GM18520 (cell line): ENCODE results near the gene NEDD4.
"Not testable (repeated sequence)": the region's sequence is repeated elsewhere in the genome, so short reads cannot be mapped to it uniquely, and the experiment has no call there.

ENCODE experiments used
- ATAC-seq: cut with Tn5 transposase; IDR thresholded peaks from one replicate; pipeline ENCODE4 v1.9.1; 2021; ENCODE audit not compliant: unreplicated experiment

The NEDD4 gene

DNA sequence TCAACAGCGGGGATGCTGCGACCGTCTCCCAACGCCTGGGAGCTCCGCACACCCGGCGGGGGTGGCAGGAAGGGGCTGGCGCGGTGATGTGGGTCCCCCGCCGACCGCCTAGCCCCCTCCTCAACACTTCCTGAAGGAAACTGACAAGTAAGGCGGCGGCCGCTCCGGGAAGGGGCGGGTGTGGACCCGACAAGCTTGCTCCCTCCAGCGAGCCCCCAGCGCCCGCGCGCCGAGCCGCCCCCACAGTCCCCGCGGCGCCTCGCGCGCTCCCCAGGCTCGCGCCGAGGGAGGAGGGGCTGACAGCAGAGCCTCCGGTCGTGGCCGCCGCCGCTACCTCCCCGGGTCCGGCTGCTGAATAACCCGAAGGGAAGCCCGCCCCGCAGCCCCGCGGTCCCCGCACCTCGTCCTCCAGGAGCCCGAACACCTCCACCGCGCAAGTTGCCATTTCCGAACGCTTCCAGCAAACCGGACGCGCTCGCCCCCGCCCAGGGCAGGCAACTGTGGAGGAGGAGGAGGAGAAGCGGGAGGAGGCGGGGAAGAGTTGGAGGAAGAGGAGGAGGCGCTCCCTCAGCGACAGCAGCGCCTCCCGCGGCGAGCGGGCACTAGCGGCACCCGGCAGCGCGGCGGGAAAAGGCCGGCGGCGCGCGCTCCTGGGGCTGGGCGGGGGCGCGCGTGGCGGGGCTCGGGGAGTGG lies at the start of gene NEDD4:
TSS of gene NEDD4 (minus strand) at position 502 of the 693 bp plus-strand sequence. CDS start at position 445, 57 bp downstream.
- peak; percentile 79 for ATAC-seq

DNA sequence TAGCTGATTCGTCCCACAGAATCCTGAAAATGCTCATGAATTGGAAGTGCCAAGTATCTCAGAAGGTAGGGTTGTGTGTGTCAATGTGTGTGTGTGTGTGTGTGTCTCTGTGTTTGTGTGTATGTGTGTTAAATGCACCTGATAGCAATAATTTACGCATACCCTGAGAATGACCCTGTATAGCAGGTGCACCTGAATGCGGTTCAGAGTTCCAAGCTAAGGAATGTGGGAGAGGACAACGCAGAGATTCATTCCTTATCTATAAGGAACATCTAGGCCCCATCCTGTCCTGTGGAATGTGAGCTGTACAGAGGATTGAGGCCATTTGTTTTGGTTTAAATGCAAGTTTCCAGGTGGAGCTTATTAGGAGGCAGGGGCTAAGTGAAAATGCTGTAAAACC lies 49.1 kb upstream of the NEDD4 start:
- ATAC-seq = no peak

DNA sequence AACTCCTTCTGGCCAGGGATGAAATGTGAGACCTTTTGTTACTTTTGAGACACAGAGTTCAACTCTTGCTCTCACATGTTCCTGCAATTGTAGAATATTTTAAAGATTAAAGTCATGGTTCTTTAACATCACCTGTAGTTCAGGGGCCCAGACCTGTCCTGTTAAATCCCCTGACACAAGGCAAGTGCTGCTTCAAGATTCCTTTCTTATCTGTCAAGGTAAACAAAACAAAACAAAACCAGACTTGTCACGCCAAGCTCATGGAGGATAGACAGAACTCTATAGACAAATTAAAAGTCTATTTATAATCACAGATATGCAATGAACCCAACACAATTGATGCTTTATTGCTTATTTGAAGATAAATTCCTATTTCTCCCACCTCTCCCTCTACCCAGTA lies 48.6 kb upstream of the NEDD4 start:
- no peak for ATAC-seq

DNA sequence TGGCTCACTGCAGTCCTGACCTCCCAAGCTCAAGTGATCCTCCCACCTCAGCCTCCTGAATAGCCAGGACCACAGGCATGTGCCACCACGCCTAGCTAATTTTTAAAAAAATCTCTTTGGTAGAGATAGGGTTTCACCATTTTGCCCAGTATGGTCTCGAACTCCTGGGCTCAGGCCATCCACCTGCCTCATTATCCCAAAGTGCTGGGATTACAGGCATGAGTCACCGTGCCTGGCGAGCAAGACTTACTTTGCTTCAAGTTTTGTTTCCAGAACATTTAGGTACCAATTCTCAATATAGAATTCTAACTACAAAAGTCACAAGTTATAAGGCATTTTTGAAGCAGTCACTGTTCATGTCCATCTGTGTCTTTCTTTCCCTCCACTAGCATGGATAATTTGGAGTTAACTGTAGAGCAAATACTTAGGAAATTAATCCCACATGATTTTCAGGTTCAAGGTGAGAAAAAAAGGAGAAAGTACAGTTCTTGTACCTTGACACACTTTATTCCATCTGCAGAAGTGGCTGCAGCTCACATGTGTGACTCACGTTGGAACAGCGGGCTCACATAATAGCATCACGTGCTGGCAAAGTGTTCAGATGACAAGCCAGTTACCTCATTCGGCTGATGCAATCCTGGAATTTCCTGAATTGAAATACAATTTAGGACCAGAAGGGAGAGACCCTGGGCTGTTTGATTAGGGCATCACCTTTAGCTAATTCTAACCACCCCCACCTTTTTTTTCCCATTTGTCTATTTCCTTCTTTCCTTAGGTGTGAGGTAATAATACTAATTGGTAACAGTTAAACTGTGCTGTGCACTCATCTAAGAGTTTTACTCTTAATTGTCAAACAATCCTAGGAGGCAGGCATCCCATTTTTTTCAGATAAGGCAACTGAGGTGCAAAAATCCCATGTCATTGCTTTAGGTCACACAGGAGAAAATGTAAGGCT lies 46.9 kb upstream of the NEDD4 start:
- ATAC-seq = no peak

DNA sequence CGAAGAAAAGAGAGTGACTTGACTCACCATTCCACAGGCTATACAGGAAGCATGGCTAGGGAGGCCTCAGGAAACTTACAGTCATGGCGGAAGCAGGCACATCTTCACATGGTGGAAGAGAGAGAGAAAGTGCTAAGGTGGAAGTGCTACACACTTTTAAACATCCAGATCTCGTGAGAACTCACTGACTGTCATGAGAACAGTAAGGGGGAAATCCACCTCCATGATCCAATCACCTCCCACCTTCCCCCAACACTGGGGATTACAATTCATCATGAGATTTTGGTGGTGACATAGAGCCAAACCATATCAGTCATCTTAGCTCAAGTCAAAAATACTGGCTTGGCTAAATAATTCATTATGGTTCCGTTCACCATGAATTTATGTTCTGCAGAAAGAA lies 45.3 kb upstream of the NEDD4 start:
- no peak for ATAC-seq

DNA sequence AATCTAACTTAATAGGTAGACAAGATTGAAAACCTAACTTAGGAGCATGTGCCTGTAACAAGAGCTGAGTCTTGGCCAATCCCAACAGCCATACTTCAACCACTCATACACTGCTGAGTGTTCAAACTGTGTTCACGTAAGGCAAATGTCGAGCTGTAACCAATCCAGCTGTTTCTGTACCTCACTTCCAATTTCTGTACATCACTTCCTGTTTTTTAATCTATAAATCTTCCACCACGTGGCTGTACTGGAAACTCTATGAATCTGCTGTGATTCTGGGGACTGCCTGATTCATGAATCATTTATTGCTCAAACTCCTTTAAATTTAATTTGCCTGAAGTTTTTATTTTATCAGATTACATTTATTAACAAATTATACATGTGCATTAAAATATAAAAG lies 44.6 kb upstream of the NEDD4 start:
- ATAC-seq = no peak

DNA sequence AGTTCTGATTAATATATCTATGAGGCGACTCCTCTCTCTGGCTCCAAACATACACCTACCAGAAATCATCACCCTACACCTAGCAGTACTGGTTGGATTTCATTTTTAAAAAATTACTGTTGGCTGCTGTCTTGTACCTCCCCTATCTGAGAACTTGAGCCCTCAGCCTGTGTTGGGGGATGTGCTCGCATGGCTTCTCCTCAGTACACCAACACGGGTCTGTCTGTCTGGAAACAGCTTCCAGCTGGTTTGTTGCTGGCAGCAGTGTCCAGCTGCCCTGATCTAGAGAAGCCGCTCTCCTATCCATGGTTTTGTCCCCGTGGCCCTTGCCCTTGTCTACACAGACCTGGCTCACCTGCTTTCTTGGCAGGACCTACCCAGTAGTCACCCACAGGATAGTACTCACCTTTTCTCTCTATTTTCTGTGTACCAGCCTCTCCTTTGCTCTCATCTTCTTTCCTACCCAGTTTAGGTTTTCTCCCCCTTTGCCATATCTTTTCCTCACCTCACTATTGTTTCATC lies 43.2 kb upstream of the NEDD4 start:
- ATAC-seq = no peak

DNA sequence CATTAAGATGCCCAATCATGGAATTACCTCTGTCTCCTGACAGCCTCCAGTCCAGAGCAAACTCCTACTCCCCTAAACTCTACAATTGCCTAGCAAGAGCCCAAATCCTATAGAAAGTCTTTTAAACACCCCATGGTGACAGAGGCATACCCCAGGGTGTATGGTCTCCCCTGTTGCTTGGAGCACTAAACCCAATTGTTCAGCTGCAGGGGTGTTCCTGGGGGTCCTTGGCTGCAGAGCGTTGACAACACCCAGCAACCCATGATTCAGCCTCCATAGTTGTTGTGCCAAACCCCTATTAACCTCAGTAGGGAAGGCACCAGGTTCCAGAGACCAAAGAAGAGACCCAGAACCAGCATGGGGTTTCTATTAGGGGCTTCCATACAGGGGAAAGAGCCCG lies 41.8 kb upstream of the NEDD4 start:
- no peak for ATAC-seq

DNA sequence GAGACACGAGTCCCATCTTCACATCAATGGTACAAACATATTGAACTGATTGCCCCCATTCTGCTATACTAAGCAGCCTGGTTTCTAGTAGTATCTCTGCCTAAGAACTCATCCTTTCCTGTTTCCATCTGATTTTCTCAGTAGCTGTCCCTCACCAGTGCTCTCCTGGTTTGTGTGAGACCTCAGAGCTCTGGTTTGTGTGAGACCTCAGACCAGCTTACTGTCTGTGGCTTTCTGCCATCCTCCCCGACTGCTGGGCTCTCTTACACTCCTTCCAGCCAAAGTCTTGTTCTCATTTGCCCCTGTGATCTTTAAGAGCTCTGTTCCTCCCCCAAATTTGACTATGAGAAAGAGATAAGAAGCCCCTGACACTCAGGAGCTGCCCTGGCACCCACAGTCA lies 41.1 kb upstream of the NEDD4 start:
- no peak for ATAC-seq

DNA sequence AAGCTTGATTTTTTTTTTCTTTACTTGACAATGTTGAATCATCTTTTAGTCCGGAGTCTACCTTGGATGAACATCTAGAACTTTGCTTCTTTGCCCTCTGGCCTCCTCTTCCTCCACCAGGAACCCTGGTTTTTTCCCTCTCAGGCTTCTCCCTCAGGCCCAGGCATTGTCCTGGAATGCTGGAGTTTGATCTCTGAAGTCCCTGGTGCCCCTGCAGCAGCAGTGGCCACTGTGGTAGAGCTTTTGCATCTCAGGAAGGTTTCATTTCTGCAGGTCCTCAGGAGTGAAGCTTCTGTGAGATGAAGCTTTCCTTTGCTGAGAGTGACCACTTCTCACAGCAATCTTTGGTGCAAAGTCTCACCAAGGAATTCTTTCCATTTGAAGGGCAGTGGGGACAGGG lies 39.0 kb upstream of the NEDD4 start:
- no peak for ATAC-seq

DNA sequence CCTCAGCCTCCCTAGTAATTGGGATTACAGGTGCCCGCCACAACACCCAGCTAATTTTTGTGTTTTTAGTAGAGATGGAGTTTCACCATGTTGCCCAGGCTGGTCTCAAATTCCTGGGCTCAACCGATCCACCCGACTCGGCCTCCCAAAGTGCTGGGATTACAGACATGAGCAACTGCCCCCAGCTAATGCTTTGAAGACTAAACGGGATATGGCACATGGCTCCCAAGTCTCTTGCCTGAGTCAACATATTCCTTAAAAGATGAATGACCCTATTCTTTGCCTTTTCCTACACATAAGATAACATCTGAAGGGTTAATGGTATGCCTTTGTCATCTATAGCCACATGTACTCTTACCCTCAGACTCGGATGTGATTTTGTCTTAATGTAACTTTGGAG lies 38.4 kb upstream of the NEDD4 start:
- no peak for ATAC-seq

DNA sequence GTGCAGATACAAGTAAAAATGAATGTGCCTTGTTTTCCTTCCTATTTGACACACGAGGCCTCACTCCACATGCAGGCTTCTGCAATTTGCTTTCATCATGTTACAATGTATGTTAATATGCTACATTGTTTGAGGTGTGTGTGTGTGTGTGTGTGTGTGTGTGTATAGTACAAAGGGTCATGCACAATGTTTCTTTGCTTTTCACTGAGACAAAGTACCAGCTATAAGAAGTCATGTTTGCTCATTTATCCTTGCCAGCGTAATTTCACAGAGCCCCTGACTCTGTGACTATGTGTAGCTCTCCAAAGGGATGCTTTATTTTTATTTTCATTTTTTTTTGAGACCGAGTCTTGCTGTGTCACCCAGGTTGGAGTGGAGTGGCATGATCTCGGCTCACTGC lies 38.0 kb upstream of the NEDD4 start:
- ATAC-seq = no peak

DNA sequence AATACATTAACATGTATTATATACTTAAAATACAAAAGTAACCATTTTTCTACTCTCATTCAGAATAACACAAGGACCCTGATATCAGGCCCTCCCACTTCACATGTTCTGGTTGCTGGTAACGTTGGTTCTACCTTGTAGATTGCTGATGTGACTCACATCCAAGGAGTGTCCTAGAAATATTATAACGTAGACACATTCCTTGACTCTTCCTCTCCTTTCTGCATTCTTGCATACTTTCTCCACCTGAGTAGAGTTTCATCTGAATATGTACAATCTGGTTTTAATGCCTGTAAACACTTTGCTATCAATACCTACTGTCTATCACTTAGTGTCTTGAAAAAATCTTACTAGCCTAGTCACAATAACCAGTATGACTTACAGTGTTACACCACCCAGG lies 35.0 kb upstream of the NEDD4 start:
- ATAC-seq = no peak

DNA sequence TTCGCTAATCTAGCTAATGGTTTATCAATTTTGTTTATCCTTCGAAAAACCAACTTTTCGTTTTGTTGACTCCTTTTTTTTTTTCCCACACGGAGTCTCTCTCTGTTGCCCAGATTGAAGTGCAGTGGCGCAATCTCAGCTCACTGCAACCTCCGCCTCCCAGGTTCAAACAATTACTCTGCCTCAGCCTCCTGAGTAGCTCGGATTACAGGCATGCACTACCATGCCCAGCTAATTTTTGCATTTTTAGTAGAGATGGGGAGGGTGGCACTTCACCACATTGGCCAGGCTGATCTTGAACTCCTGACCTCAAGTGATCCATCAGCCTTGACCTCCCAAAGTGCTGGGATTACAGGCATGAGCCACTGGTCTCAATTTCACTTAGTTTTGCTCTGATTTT lies 29.7 kb upstream of the NEDD4 start:
- ATAC-seq = not testable (repeated sequence)

DNA sequence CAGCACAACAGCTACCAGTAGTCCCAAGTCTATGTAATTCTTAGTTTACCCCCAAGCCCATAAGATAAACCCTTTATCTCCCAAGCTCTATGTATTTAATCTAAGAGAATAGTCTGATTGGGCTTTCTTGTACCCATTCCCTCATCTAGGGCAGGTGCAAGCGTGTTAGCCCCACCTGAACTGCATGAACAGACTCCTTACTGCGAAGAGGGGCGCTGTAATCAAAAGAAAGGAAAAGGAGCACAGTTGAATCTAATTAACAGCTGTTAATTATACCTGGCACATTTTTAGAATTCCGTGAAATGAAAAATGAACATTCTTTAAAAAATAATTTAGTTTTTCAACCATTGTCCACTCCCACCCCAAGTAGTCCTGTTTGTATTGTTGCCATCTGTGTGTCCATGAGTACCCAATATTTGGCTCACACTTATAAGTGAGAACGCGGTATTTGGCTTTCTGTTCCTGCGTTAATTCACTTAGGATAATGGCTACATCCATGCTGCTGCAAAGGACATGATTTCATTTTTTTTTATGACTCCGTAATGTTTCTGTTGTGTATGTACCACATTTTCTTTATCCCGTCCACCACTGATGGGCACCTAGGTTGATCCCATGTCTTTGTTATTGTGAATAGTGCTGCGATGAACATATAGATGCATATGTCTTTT lies 26.5 kb upstream of the NEDD4 start:
- ATAC-seq = no peak

DNA sequence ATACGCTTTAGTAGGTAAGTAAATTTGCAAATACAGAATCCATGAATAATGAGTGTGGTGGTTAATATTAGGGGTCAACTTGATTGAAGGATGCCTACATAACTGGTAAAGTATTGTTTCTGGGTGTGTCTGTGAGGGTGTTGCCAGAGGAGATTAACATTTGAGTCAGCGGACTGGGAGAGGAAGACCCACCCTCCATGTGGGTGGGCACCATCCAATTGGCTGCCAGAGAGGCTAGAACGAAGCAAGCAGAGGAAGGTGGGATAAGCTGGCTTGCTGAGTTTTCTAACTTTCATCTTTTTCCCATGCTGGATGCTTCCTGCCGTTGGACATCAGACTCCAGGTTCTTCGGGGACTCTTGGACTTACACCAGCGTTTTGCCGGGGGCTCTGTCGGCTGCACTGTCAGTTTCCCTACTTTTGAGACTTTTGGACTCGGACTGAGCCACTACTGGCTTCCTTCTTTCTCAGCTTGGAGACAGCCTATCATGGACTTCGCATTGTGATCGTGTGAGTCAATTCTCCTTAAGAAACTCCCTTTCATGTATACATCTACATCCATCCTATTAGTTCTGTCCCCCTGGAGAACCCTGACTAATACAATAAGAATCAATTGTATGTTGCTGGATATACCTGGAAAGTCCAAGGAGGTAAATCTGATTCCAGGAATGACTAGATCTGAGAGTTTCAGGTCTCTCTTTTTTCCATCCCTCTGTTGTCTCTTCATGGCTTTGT lies 25.8 kb upstream of the NEDD4 start:
- no peak for ATAC-seq

DNA sequence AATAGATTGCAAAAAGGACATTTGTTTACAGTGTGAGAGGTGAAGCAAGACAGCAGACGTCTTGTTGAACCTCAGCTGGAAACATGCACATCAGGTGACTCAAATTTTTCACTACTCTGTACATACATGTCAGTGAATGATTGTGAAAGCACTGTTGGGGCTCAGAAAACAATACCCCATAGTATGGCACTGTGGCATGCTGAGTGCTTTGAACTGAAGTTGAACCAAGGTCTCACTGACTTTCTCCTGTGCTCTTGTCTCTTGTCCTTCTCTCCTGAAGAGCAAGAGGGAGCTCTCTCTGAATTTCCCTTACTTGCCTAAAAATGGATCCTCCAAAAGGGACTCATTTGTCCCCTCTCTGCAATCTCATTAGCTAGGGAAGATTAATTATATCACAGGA lies 24.5 kb upstream of the NEDD4 start:
- no peak for ATAC-seq

DNA sequence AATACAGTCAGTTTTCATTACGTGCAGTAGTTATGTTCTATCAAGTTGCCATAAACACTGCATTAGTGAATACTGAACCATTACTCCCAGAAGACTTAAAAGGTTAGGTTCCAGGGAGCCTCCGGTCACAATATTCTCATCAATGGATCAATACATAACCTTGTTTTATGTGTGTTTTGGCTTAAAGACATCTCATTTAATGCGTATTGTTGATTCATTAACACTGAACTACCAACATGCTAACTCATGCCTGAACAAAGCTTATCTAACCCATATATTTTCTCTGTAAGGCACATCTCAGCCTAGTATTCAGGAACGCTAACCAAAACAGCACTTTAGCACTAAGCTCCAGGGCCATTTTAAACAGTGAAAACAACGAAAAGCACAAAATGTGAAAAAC lies 24.1 kb upstream of the NEDD4 start:
- no peak for ATAC-seq

DNA sequence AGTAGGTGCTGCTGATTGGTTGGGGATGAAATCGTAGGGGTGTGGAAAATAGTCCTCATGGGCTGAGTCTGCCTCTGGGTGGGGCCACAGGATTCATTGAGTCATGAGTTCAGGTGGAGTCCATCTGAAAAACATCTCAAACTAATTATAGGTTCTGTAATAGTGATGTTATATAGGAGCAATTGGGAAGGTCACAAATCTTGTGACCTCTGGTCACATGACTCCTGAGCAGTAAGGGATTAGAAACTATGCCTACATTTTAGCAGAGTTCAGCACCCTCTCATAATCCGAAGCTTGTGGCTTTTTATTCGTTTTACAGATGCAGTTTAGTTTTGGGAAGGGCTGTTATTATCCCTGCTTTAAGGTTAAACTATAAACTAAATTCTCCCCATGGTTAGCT lies 22.9 kb upstream of the NEDD4 start:
- no peak for ATAC-seq

DNA sequence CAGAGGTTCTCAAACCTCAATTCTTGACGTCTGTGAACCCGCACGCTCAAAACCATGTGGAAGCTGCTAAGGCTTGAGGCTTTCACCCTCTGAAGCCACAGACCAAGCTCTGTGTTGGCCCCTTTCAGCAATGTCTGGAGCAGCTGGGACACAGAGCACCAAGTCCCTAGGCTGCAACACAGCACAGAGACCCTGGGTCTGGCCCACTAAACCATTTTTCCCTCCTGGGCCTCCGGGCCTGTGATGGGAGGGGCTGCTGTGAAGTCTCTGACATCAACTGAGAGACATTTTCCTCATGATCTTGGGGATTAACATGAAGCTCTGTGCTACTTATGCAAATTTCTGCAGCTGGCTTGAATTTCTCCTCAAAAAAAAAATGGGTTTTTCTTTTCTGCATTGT lies 21.3 kb upstream of the NEDD4 start:
- ATAC-seq = no peak

DNA sequence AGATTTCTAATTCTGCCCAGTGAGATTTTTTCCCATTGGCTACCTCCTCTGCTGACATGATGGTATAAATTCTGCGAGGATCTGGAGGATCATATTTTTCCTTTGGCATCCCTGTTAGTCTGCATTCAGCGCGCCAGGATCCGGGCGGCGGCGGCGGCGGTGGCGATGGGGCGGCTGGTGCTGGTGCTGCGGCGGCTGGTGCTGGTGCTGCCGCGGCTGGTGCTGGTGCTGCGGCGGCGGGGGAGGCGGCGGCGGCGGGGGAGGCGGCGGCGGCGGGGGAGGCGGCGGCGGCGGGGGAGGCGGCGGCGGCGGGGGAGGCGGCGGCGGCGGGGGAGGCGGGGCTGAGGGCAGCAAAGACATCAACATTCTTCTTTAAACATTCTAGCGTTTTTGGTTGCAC lies 13.6 kb upstream of the NEDD4 start:
- not testable (repeated sequence) for ATAC-seq
